Vagina (tissue), 2 donors: ENCODE measurements around the gene TBC1D23. TPM values are rescaled to one million over a fixed set of nuclear protein-coding genes. Genes with fewer than 3 reads are reported as not detected.

Source experiments
- DNase-seq, 2 donors: peaks; one replicate each; pipeline ENCODE4 v3.0.0-alpha.2; 2017; ENCODE audit errors: extremely low spot score in 2 of 2
- H3K27ac ChIP-seq: fragments of 200-600 bp; sonication (generic); one replicate; pipeline ENCODE4 v1.5.1; 2019
- H3K27me3 ChIP-seq: fragments of 200-600 bp; sonication (generic); one replicate; pipeline ENCODE4 v1.5.1; 2019
- H3K36me3 ChIP-seq, 2 donors: fragments of 200-600 bp; sonication (generic); one replicate each; pipeline ENCODE4 v1.5.1; 2017 to 2019
- H3K4me1 ChIP-seq: fragments of 200-600 bp; sonication (generic); one replicate; pipeline ENCODE4 v1.5.1; 2019
- H3K4me3 ChIP-seq, 2 donors: fragments of 200-600 bp; sonication (generic); 1 replicate in 1 of 2; 2 replicates in 1 of 2; pipeline ENCODE4 v1.5.1; 2016 to 2019
- H3K9me3 ChIP-seq: fragments of 200-600 bp; sonication (generic); one replicate; pipeline ENCODE4 v1.5.1; 2019
- POLR2A ChIP-seq, 2 donors: fragments of 450-650 bp; IDR thresholded peaks; one replicate each; pipeline ENCODE4 v1.6.1; 2017; ENCODE audit warnings: antibody characterized with exemption in 2 of 2, mild to moderate bottlenecking in 2 of 2, moderate library complexity in 2 of 2
- POLR2AphosphoS5 ChIP-seq, 2 donors: sonication (generic); formaldehyde crosslinking; IDR thresholded peaks; one replicate each; pipeline ENCODE4 v1.9.0; 2017; ENCODE audit warnings: antibody characterized with exemption in 2 of 2, mild to moderate bottlenecking in 2 of 2, low read depth in 1 of 2; ENCODE audit not compliant: insufficient read depth in 1 of 2
- intact Hi-C: fragments of 100-400 bp; cut with DNase I; formaldehyde crosslinking; loops from one replicate; pipeline ENCODE4 v1.15.1; 2023
- total RNA-seq: library from RNA; depleted of rRNA; stranded (reverse); fragments of >200 nt; gene quantifications from one replicate; pipeline ENCODE4 v1.2.3, GENCODE V29; 2016
- TF ChIP-seq, protein P1 (sequence below), 3 experiments: fragments of 450-650 bp in 2 of 3; fragments of 200-600 bp in 1 of 3; sonication (generic) in 1 of 3; IDR thresholded peaks; one replicate each; pipeline ENCODE4 v1.5.1; 2017 to 2019; ENCODE audit warnings: antibody characterized with exemption in 3 of 3, mild to moderate bottlenecking in 2 of 3, moderate library complexity in 2 of 3

Gene TBC1D23
- total RNA-seq, 1 donor from 2014 or later, result 56.5 TPM

GRCh38 chr3:100360757-100361496, 100.1 kb downstream of the TBC1D23 start:
- Histone ChIP-seq H3K4me3 (no peak overlapping the region), H3K27me3 (no peaks in the 10 kb centered on the region), H3K36me3 (peaks cover 0 to 35% of the 10 kb centered on the region in 2 donors), H3K4me1 (no peaks in the 10 kb centered on the region), H3K9me3 (no peaks in the 10 kb centered on the region), H3K27ac (no peak overlapping the region)
- DNase-seq, result no peak
- intact Hi-C loops, result no loop called here
- TF ChIP-seq POLR2A (IDR thresholded peaks at IDR 0.05) (no peak), POLR2AphosphoS5 (IDR thresholded peaks at IDR 0.05; ENCODE audit: insufficient read depth in 1 of 2, low read depth in 1 of 2) (no peak)
- TF ChIP-seq, protein P1, sequence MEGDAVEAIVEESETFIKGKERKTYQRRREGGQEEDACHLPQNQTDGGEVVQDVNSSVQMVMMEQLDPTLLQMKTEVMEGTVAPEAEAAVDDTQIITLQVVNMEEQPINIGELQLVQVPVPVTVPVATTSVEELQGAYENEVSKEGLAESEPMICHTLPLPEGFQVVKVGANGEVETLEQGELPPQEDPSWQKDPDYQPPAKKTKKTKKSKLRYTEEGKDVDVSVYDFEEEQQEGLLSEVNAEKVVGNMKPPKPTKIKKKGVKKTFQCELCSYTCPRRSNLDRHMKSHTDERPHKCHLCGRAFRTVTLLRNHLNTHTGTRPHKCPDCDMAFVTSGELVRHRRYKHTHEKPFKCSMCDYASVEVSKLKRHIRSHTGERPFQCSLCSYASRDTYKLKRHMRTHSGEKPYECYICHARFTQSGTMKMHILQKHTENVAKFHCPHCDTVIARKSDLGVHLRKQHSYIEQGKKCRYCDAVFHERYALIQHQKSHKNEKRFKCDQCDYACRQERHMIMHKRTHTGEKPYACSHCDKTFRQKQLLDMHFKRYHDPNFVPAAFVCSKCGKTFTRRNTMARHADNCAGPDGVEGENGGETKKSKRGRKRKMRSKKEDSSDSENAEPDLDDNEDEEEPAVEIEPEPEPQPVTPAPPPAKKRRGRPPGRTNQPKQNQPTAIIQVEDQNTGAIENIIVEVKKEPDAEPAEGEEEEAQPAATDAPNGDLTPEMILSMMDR (IDR thresholded peaks at IDR 0.05), result no peak

DNA sequence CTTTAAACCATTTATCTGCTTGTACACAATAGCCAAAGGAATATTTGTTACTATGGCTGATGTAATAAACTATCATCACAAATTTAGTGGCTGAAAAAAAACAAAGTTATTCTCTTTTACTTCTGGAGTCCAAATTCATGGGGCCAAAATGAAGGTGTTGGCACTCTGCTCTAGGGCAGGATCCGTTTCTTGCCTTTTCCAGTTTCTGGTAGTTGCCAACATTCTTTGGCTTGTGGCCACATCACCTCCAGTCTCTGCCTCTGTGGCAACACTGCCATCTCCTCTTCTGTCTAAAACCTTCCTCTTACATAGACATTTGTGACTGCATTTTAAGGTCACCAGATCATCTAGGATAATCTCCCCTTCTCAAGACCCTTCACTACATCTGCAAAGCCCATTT, 101.1 kb downstream of the TBC1D23 start:
- Histone ChIP-seq H3K9me3 (no peaks in the 10 kb centered on the region), H3K4me3 (no peak overlapping the region), H3K4me1 (no peaks in the 10 kb centered on the region), H3K27me3 (no peaks in the 10 kb centered on the region), H3K36me3 (peaks cover 0 to 40% of the 10 kb centered on the region in 2 donors), H3K27ac (no peak overlapping the region)
- intact Hi-C loops, result no loop called here
- DNase-seq, result no peak
- TF ChIP-seq, protein P1 (IDR thresholded peaks at IDR 0.05), result no peak
- TF ChIP-seq POLR2A (IDR thresholded peaks at IDR 0.05), result no peak
- TF ChIP-seq POLR2AphosphoS5 (IDR thresholded peaks at IDR 0.05; ENCODE audit: insufficient read depth in 1 of 2, low read depth in 1 of 2), result no peak

DNA sequence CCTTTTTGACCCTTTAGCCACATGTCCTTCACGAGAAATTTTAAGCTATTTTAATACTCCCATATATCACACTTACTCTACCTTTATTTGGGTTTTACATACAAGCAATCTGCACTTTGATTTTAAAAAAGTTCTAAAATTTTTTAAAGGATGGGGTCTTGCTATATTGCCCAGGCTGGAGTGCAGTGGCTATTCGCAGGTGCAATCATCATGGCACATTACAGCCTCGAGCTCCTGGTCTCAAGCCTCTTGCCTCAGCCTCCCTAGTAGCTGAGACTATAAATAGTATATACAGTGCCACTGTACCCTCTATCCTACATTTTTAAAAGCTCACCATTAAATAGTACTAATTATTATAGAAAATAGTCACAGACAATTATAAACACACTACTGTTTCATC, 103.6 kb downstream of the TBC1D23 start:
- TF ChIP-seq POLR2AphosphoS5 (IDR thresholded peaks at IDR 0.05; ENCODE audit: insufficient read depth in 1 of 2, low read depth in 1 of 2), result no peak
- TF ChIP-seq, protein P1 (IDR thresholded peaks at IDR 0.05), result no peak
- no peak for TF ChIP-seq POLR2A (IDR thresholded peaks at IDR 0.05)
- Histone ChIP-seq H3K27ac (no peak overlapping the region), H3K4me3 (no peak overlapping the region), H3K4me1 (no peaks in the 10 kb centered on the region), H3K36me3 (peaks cover 0 to 51% of the 10 kb centered on the region in 2 donors), H3K9me3 (no peaks in the 10 kb centered on the region), H3K27me3 (no peaks in the 10 kb centered on the region)
- DNase-seq, result no peak
- intact Hi-C loops, result no loop called here

DNA sequence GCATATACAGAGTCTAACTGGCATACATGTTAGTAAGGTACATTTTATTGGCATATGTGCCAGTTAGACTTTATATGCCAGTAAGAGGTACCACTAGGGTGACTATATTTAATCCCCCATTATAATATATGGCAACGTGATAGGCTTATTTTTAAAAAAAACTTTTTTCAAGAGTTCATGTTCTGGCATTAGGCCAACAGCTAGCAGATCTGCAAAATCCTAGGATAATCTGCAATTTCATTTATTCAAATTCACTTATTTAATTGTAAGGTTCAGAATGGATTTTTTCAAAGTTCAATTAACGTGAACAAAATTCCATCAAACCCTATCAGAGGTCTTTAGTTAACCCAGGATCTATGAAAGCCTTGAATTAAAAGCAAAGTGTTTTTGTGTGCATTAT, 105.6 kb downstream of the TBC1D23 start:
- no peak for DNase-seq
- no peak for TF ChIP-seq POLR2A (IDR thresholded peaks at IDR 0.05)
- TF ChIP-seq POLR2AphosphoS5 (IDR thresholded peaks at IDR 0.05; ENCODE audit: insufficient read depth in 1 of 2, low read depth in 1 of 2), result no peak
- TF ChIP-seq, protein P1 (IDR thresholded peaks at IDR 0.05), result no peak
- intact Hi-C loops, result no loop called here

GRCh38 chr3:100368441-100368840, 107.6 kb downstream of the TBC1D23 start:
- no peak for DNase-seq
- H3K4me1 ChIP-seq, result no peaks in the 10 kb centered on the region
- TF ChIP-seq POLR2AphosphoS5 (IDR thresholded peaks at IDR 0.05; ENCODE audit: insufficient read depth in 1 of 2, low read depth in 1 of 2) (no peak), POLR2A (IDR thresholded peaks at IDR 0.05) (no peak)
- TF ChIP-seq, protein P1 (IDR thresholded peaks at IDR 0.05), result no peak
- H3K36me3 ChIP-seq, result peaks cover 0 to 56% of the 10 kb centered on the region in 2 donors
- H3K27me3 ChIP-seq, result no peaks in the 10 kb centered on the region
- no peak overlapping the region for H3K4me3 ChIP-seq
- H3K27ac ChIP-seq, result no peak overlapping the region
- H3K9me3 ChIP-seq, result no peaks in the 10 kb centered on the region
- intact Hi-C loops, result no loop called here

More for the DNA sequence above, 105.6 kb downstream of the TBC1D23 start:
- H3K27ac ChIP-seq, result no peak overlapping the region
- no peaks in the 10 kb centered on the region for H3K27me3 ChIP-seq
- no peak overlapping the region for H3K4me3 ChIP-seq
- peaks cover 0 to 61% of the 10 kb centered on the region in 2 donors for H3K36me3 ChIP-seq
- no peaks in the 10 kb centered on the region for H3K4me1 ChIP-seq
- no peaks in the 10 kb centered on the region for H3K9me3 ChIP-seq
